HepG2 (cell line): ENCODE data around the gene HK3. TPM values are rescaled to one million over a fixed set of nuclear protein-coding genes. Genes with fewer than 3 reads are reported as not detected.

Experiments used
- ATAC-seq: fragments of 200-7000 bp; cut with Tn5 transposase; 3 replicates; pipeline ENCODE4 v1.9.1; 2020; ENCODE audit warnings: mild to moderate bottlenecking, moderate library complexity
- BruUV-seq: library from RNA; stranded (reverse); fragments of 400-500 nt; replicated peaks from 2 replicates; lab custom pipeline; 2021; lab: Mats Ljungman, UMichigan
- CTCF ChIA-PET: fragments of 300-600 bp; formaldehyde crosslinking; extraction: SDS; loops from one replicate; lab custom pipeline; 2021; ENCODE audit warnings: low total read pairs, inconsistent platforms, low intra/inter-chr PET ratio; lab: Yijun Ruan, JAX
- POLR2A ChIA-PET: fragments of 350-600 bp; sonication (Branson Sonifier 250); formaldehyde crosslinking; loops from one replicate; lab custom pipeline; 2020; ENCODE audit warnings: antibody characterized with exemption, inconsistent platforms; lab: Yijun Ruan, JAX
- DNase-seq: peaks from one replicate; pipeline ENCODE4 v3.0.0-alpha.2; 2015; ENCODE audit warnings: low spot score
- FAIRE-seq: peaks from 3 replicates; lab custom pipeline; 2011; peaks lifted over from hg19 to GRCh38; lab: Jason Lieb, UNC
- H2AFZ ChIP-seq: one replicate; pipeline ENCODE4 v1.6.1; 2011; ENCODE audit warnings: low read length, inconsistent platforms
- H3K27ac ChIP-seq: fragments of 300-600 bp; 3 replicates; pipeline ENCODE4 v1.8.0; 2011; ENCODE audit warnings: mixed run types, mild to moderate bottlenecking, mixed read lengths, low read length, inconsistent platforms; ENCODE audit not compliant: insufficient read depth; ENCODE audit errors: extremely low read length
- H3K27me3 ChIP-seq, 2 experiments: fragments of 200-600 bp in 1 of 2; 2 replicates in 1 of 2; 3 replicates in 1 of 2; pipeline versions ENCODE4 v1.6.0 to v1.8.0; 2011; ENCODE audit warnings: low read length in 2 of 2, mild to moderate bottlenecking in 2 of 2, moderate library complexity in 2 of 2, inconsistent platforms in 1 of 2; ENCODE audit not compliant: insufficient read depth in 2 of 2, control insufficient read depth in 1 of 2
- H3K36me3 ChIP-seq, 2 experiments: fragments of 200-600 bp in 1 of 2; replicated peaks in 1 of 2; 2 replicates in 1 of 2; 3 replicates in 1 of 2; pipeline versions ENCODE4 v1.5.1 to v1.8.0; 2011; ENCODE audit warnings: low read length in 2 of 2, inconsistent platforms in 1 of 2; ENCODE audit not compliant: insufficient read depth in 2 of 2, control insufficient read depth in 1 of 2
- H3K4me1 ChIP-seq: 2 replicates; pipeline ENCODE4 v1.5.1; 2012; ENCODE audit warnings: low read length, inconsistent platforms; ENCODE audit not compliant: insufficient read depth
- H3K4me2 ChIP-seq: 2 replicates; pipeline ENCODE4 v1.6.0; 2011; ENCODE audit warnings: low read depth, low read length, inconsistent platforms
- H3K4me3 ChIP-seq, 3 experiments: fragments of 200-600 bp in 1 of 3; sonication (generic), shearing (Covaris generic) in 1 of 3; replicated peaks in 1 of 3; 2 replicates each; pipeline ENCODE4 v1.5.1; 2011 to 2016; ENCODE audit warnings: low read length in 3 of 3, inconsistent platforms in 2 of 3, low read depth in 2 of 3, mild to moderate bottlenecking in 2 of 3, control low read depth in 1 of 3, mixed read lengths in 1 of 3; ENCODE audit not compliant: insufficient read depth in 1 of 3
- H3K79me2 ChIP-seq: one replicate; pipeline ENCODE4 v1.6.1; 2011; ENCODE audit warnings: low read length, inconsistent platforms; ENCODE audit not compliant: insufficient read depth
- H3K9ac ChIP-seq: 2 replicates; pipeline ENCODE4 v1.6.0; 2011; ENCODE audit warnings: mild to moderate bottlenecking, low read depth, low read length, inconsistent platforms; ENCODE audit not compliant: insufficient read depth
- H3K9me3 ChIP-seq: 2 replicates; pipeline ENCODE4 v1.5.1; 2012; ENCODE audit warnings: mild to moderate bottlenecking, low read length
- H4K20me1 ChIP-seq: 2 replicates; pipeline ENCODE4 v1.6.0; 2011; ENCODE audit warnings: inconsistent platforms, mild to moderate bottlenecking, low read length, moderate library complexity; ENCODE audit not compliant: insufficient read depth
- HOXA9 ChIP-seq: sonication (generic); formaldehyde crosslinking; IDR thresholded peaks from 2 replicates; pipeline ENCODE4 v1.8.1; 2022; ENCODE audit warnings: missing genetic modification reagents, mild to moderate bottlenecking, moderate library complexity, borderline replicate concordance
- JARID2 ChIP-seq: sonication (generic); formaldehyde crosslinking; IDR thresholded peaks from 2 replicates; pipeline ENCODE4 v1.8.1; 2023; ENCODE audit warnings: missing genetic modification reagents, inconsistent platforms; ENCODE audit not compliant: insufficient replicate concordance
- KLF15 ChIP-seq: sonication (generic); formaldehyde crosslinking; IDR thresholded peaks from 2 replicates; pipeline ENCODE4 v1.8.1; 2023; ENCODE audit warnings: borderline replicate concordance, mild to moderate bottlenecking, inconsistent platforms, missing genetic modification reagents, mixed read lengths
- MED1 ChIP-seq: sonication (generic); formaldehyde crosslinking; IDR thresholded peaks from 2 replicates; pipeline ENCODE4 v1.4.0; 2020; ENCODE audit warnings: missing genetic modification reagents
- MXI1 ChIP-seq: IDR thresholded peaks from 3 replicates; pipeline ENCODE4 v1.6.1; 2012; ENCODE audit warnings: low read depth, low read length, inconsistent platforms, borderline replicate concordance
- MZF1 ChIP-seq: sonication (generic); formaldehyde crosslinking; IDR thresholded peaks from 2 replicates; pipeline ENCODE4 v1.8.1; 2023; ENCODE audit warnings: mild to moderate bottlenecking, missing genetic modification reagents, borderline replicate concordance
- PAXIP1 ChIP-seq: sonication (generic); formaldehyde crosslinking; conservative IDR thresholded peaks from 2 replicates; pipeline ENCODE4 v1.4.0; 2020; ENCODE audit warnings: mild to moderate bottlenecking, missing genetic modification reagents, moderate library complexity
- TARDBP ChIP-seq: sonication (generic); formaldehyde crosslinking; IDR thresholded peaks from 2 replicates; pipeline ENCODE4 v1.8.0; 2022; ENCODE audit warnings: mild to moderate bottlenecking, missing genetic modification reagents
- TBX3 ChIP-seq: fragments of 450-650 bp; IDR thresholded peaks from 2 replicates; pipeline ENCODE4 v1.6.1; 2017; ENCODE audit warnings: antibody characterized with exemption, mild to moderate bottlenecking, inconsistent platforms, borderline replicate concordance
- ZBTB21 ChIP-seq: sonication (generic); formaldehyde crosslinking; IDR thresholded peaks from 2 replicates; pipeline ENCODE4 v1.4.0; 2020; ENCODE audit warnings: missing genetic modification reagents
- ZBTB38 ChIP-seq: sonication (generic); formaldehyde crosslinking; IDR thresholded peaks from 2 replicates; pipeline ENCODE4 v1.5.1; 2020; ENCODE audit warnings: mild to moderate bottlenecking, missing genetic modification reagents
- ZMAT3 ChIP-seq: sonication (generic); formaldehyde crosslinking; conservative IDR thresholded peaks from 2 replicates; pipeline ENCODE4 v1.7.0; 2021; ENCODE audit warnings: missing genetic modification reagents
- ZMYM2 ChIP-seq: sonication (generic); formaldehyde crosslinking; IDR thresholded peaks from 2 replicates; pipeline ENCODE4 v1.8.0; 2022; ENCODE audit warnings: mild to moderate bottlenecking, missing genetic modification reagents
- ZNF121 ChIP-seq: sonication (generic); formaldehyde crosslinking; IDR thresholded peaks from 2 replicates; pipeline ENCODE4 v1.5.0; 2020; ENCODE audit warnings: mild to moderate bottlenecking, missing genetic modification reagents
- ZNF225 ChIP-seq: sonication (generic); formaldehyde crosslinking; IDR thresholded peaks from 2 replicates; pipeline ENCODE4 v1.4.0; 2020; ENCODE audit warnings: mild to moderate bottlenecking, missing genetic modification reagents
- ZNF30 ChIP-seq: sonication (generic); formaldehyde crosslinking; IDR thresholded peaks from 2 replicates; pipeline ENCODE4 v1.5.0; 2020; ENCODE audit warnings: mild to moderate bottlenecking, missing genetic modification reagents
- ZNF367 ChIP-seq: sonication (generic); formaldehyde crosslinking; IDR thresholded peaks from 2 replicates; pipeline ENCODE4 v1.4.0; 2020; ENCODE audit warnings: missing genetic modification reagents, borderline replicate concordance
- ZNF468 ChIP-seq: sonication (generic); formaldehyde crosslinking; IDR thresholded peaks from 2 replicates; pipeline ENCODE4 v1.8.0; 2022; ENCODE audit warnings: mild to moderate bottlenecking, moderate library complexity, missing genetic modification reagents
- ZNF770 ChIP-seq: sonication (generic); formaldehyde crosslinking; IDR thresholded peaks from 2 replicates; pipeline ENCODE4 v1.5.0; 2020; ENCODE audit warnings: mild to moderate bottlenecking, missing genetic modification reagents
- ZNF850 ChIP-seq: sonication (generic); formaldehyde crosslinking; conservative IDR thresholded peaks from 2 replicates; pipeline ENCODE4 v1.9.0; 2021; ENCODE audit warnings: mild to moderate bottlenecking, missing genetic modification reagents
- WGBS: methylation state at CpG from one replicate; pipeline ENCODE4 v1.1.6; 2017; ENCODE audit warnings: low lambda C conversion rate; 5-methylcytosine and 5-hydroxymethylcytosine counted together
- in situ Hi-C: cut with HindIII; loops from 2 replicates; pipeline ENCODE4 v1.10.0; 2017; ENCODE audit warnings: low pct_unique_long_range_greater_than_20kb; ENCODE audit not compliant: extremely low pct_ligation_motif_present
- intact Hi-C: fragments of 100-400 bp; cut with micrococcal nuclease; formaldehyde crosslinking; loops from one replicate; pipeline ENCODE4 v1.10.0; 2022; ENCODE audit not compliant: unreplicated experiment
- polyA plus RNA-seq, 8 experiments: library from polyadenylated mRNA; depleted of rRNA in 3 of 8; stranded (reverse) in 7 of 8; unstranded in 1 of 8; fragments of >200 nt; fragmentation: Illumina TruSeq in 4 of 8; extraction: Trizol in 4 of 8; gene quantifications; 2 replicates each; pipeline versions ENCODE4 v1.2.1 to v1.2.3, GENCODE V29; 2011 to 2016; ENCODE audit warnings: low read depth in 4 of 8, missing spikeins in 1 of 8, mixed read lengths in 1 of 8; ENCODE audit not compliant: insufficient read depth in 1 of 8
- total RNA-seq, 5 experiments: library from RNA; depleted of rRNA; stranded (reverse); fragments of >200 nt; fragmentation: Illumina TruSeq; extraction: Trizol; gene quantifications; 2 replicates each; pipeline ENCODE4 v1.2.3, GENCODE V29; 2016; ENCODE audit warnings: low read depth in 1 of 5

The HK3 gene
- total and polyA plus RNA-seq, 2 of the 13 experiments (the other 11 are each of a cell fraction or from before 2014, with no cell fraction given), result not detected

GRCh38 chr5:176943816-176944215 lies 44.7 kb upstream of the HK3 start (continued):
- TF ChIP-seq ZNF30 (CRISPR knock-in tag), result no peak

GRCh38 chr5:176941951-176942350 lies 42.8 kb upstream of the HK3 start:
- BruUV-seq, result no TSS peak
- FAIRE-seq (no peak), DNase-seq (no peak), ATAC-seq (no peak)
- 93% methylated on average over 9 of the region's 9 CpGs for WGBS
- Histone ChIP-seq H3K9me3 (no peaks in the 10 kb centered on the region), H3K4me1 (peaks cover 9% of the 10 kb centered on the region; the same call in 1 of the 2 replicates), H3K4me3 (no peak overlapping the region), H3K27ac (no peak overlapping the region), H3K4me2 (no peak overlapping the region), H2AFZ (no peak overlapping the region), H4K20me1 (no peaks in the 10 kb centered on the region), H3K79me2 (no peaks in the 10 kb centered on the region), H3K36me3 (peaks cover 9 to 54% of the 10 kb centered on the region in 2 experiments), H3K9ac (no peak overlapping the region), H3K27me3 (no peaks in the 10 kb centered on the region)
- intact Hi-C loops, result no loop called here
- ChIA-PET CTCF (no interaction called here), POLR2A (no interaction called here)
- TF ChIP-seq KLF15 (CRISPR knock-in tag), result no peak
- TF ChIP-seq MXI1, result no peak
- TF ChIP-seq ZMYM2, result no peak
- no peak for TF ChIP-seq ZBTB38 (CRISPR knock-in tag)
- no peak for TF ChIP-seq ZNF121 (CRISPR knock-in tag)
- TF ChIP-seq ZBTB21, result no peak
- TF ChIP-seq ZMAT3 (CRISPR knock-in tag), result no peak
- no peak for TF ChIP-seq ZNF367 (CRISPR knock-in tag)
- TF ChIP-seq ZNF468 (CRISPR knock-in tag), result no peak
- TF ChIP-seq TBX3, result no peak
- TF ChIP-seq ZNF850 (CRISPR knock-in tag), result no peak
- TF ChIP-seq HOXA9 (CRISPR knock-in tag), result no peak
- no peak for TF ChIP-seq JARID2 (CRISPR knock-in tag)
- no peak for TF ChIP-seq ZNF225 (CRISPR knock-in tag)
- no peak for TF ChIP-seq ZNF770 (CRISPR knock-in tag)
- no peak for TF ChIP-seq MED1
- TF ChIP-seq TARDBP (CRISPR knock-in tag), result no peak
- TF ChIP-seq PAXIP1 (CRISPR knock-in tag), result no peak
- no peak for TF ChIP-seq MZF1 (CRISPR knock-in tag)
- in situ Hi-C loops, result no loop called here
